ENCODE data around the gene UBE2F.
"Not testable (repeated sequence)": the region's sequence is repeated elsewhere in the genome, so short reads cannot be mapped to it uniquely, and the experiment has no call there.

UBE2F gene

GRCh38 chr2:238064376-238064775 lies 97.6 kb downstream of the UBE2F start:
- DNase-seq (ENCODE audit: low read depth in 1 of 2, low spot score in 1 of 2): no peak
- H3K27ac ChIP-seq (replicated peaks): no peak overlapping the region
- H3K27me3 ChIP-seq (ENCODE audit: insufficient read depth, poor library complexity, severe bottlenecking): no peaks in the 10 kb centered on the region
- H3K4me3 ChIP-seq (replicated peaks; ENCODE audit: insufficient read depth, low read length): no peak overlapping the region
- no peak for TF ChIP-seq CTCF (IDR thresholded peaks at IDR 0.05; ENCODE audit: insufficient read depth, low read length)
- no peak for TF ChIP-seq GABPA (IDR thresholded peaks at IDR 0.05; ENCODE audit: low read depth)
- TF ChIP-seq SPI1 (IDR thresholded peaks at IDR 0.05; ENCODE audit: borderline replicate concordance, low read depth): no peak
- TF ChIP-seq POLR2AphosphoS5 (IDR thresholded peaks at IDR 0.05; ENCODE audit: low read depth): no peak
- no peak for TF ChIP-seq REST (IDR thresholded peaks at IDR 0.05; ENCODE audit: insufficient replicate concordance, low read depth)

- TF ChIP-seq SPI1 (IDR thresholded peaks at IDR 0.05; ENCODE audit: borderline replicate concordance, low read depth): no peak
- no peak for TF ChIP-seq POLR2AphosphoS5 (IDR thresholded peaks at IDR 0.05; ENCODE audit: low read depth)
- TF ChIP-seq REST (IDR thresholded peaks at IDR 0.05; ENCODE audit: insufficient replicate concordance, low read depth): no peak
- TF ChIP-seq CTCF (IDR thresholded peaks at IDR 0.05; ENCODE audit: insufficient read depth, low read length): no peak
- no peak for TF ChIP-seq GABPA (IDR thresholded peaks at IDR 0.05; ENCODE audit: low read depth)
Measured at GRCh38 chr2:238065071-238065846, 98.4 kb downstream of the UBE2F start.

GRCh38 chr2:238066218-238066617 lies 99.4 kb downstream of the UBE2F start:
- TF ChIP-seq CTCF (IDR thresholded peaks at IDR 0.05; ENCODE audit: insufficient read depth, low read length) (no peak), GABPA (IDR thresholded peaks at IDR 0.05; ENCODE audit: low read depth) (no peak), SPI1 (IDR thresholded peaks at IDR 0.05; ENCODE audit: borderline replicate concordance, low read depth) (no peak), POLR2AphosphoS5 (IDR thresholded peaks at IDR 0.05; ENCODE audit: low read depth) (no peak), REST (IDR thresholded peaks at IDR 0.05; ENCODE audit: insufficient replicate concordance, low read depth) (no peak)
- DNase-seq (ENCODE audit: low read depth in 1 of 2, low spot score in 1 of 2): no peak
- Histone ChIP-seq H3K27me3 (ENCODE audit: insufficient read depth, poor library complexity, severe bottlenecking) (no peaks in the 10 kb centered on the region), H3K27ac (replicated peaks) (no peak overlapping the region), H3K4me3 (replicated peaks; ENCODE audit: insufficient read depth, low read length) (no peak overlapping the region)

More at GRCh38 chr2:238065071-238065846, 98.4 kb downstream of the UBE2F start:
- H3K27me3 ChIP-seq (ENCODE audit: insufficient read depth, poor library complexity, severe bottlenecking): no peaks in the 10 kb centered on the region
- H3K27ac ChIP-seq (replicated peaks): no peak overlapping the region
- no peak overlapping the region for H3K4me3 ChIP-seq (replicated peaks; ENCODE audit: insufficient read depth, low read length)
- DNase-seq (ENCODE audit: low read depth in 1 of 2, low spot score in 1 of 2): no peak

- H3K27ac ChIP-seq (replicated peaks); H3K27me3 ChIP-seq (ENCODE audit: insufficient read depth, poor library complexity, severe bottlenecking); H3K4me3 ChIP-seq (replicated peaks; ENCODE audit: insufficient read depth, low read length); DNase-seq (ENCODE audit: low read depth in 1 of 2, low spot score in 1 of 2): not testable (repeated sequence)
Measured at GRCh38 chr2:238066718-238067117, 99.9 kb downstream of the UBE2F start.

Data from HL-60 (cell line).